ENCODE data around the gene PASK. TPM values are rescaled to one million over a fixed set of nuclear protein-coding genes. Genes with fewer than 3 reads are reported as not detected.

The PASK gene
- total RNA-seq, 1 experiment from 2014 or later: 80.9 TPM

- ChIA-PET CTCF (interaction anchor here (1.1 to 3.3 kb wide), 4 partner anchors 50 to 167 kb away, joined by 3 to 21 read pairs (median 4); no protein-coding TSS in a partner anchor), POLR2A (interaction anchor here (0.6 to 0.9 kb wide), 2 partner anchors 60 to 1125 kb away, joined by 3 to 7 read pairs; no protein-coding TSS in a partner anchor)
- ATAC-seq: peak; percentile 0; the same call in 1 of the 2 replicates
Measured at GRCh38 chr2:241150660-241151530, 1.6 kb upstream of the PASK start.

GRCh38 chr2:241149925-241150659 lies 820 bp upstream of the PASK start, which contains the start of gene PPP1R7:
TSS of gene PPP1R7 (plus strand) at chr2:241150467. CDS start at chr2:241150496, 29 bp downstream.
- ATAC-seq (peak; percentile 79), DNase-seq (ENCODE audit: low spot score) (peak; percentile 97)
- Mint-ChIP-seq H3K4me3 (peak within 1 kb of the TSS; percentile 93), H3K27ac (peak within 1 kb of the TSS; percentile 96), H3K27me3 (ENCODE audit: low read depth) (no peaks in the 10 kb centered on the region), H3K4me1 (peaks cover 27% of the 10 kb centered on the region), H3K9me3 (no peaks in the 10 kb centered on the region), H3K36me3 (no peaks in the 10 kb centered on the region; the same call in 1 of the 2 replicates)
- POLR2A ChIA-PET: interaction anchor here (0.6 to 1.5 kb wide), 5 partner anchors 48 to 1124 kb away, joined by 3 to 7 read pairs (median 3); partner anchors contain the start of genes MTERF4 and SEPTIN2
- CTCF ChIA-PET: interaction anchor here (0.6 to 3.3 kb wide), 13 partner anchors 9 to 552 kb away, joined by 3 to 21 read pairs (median 4); partner anchors contain the start of genes HDLBP, ING5 and SEPTIN2
- TF ChIP-seq FOXP1 (CRISPR knock-in tag; IDR thresholded peaks at IDR 0.05; ENCODE audit: borderline replicate concordance) (peak; percentile 73; the same call in 1 of the 2 replicates), JUN (CRISPR knock-in tag; IDR thresholded peaks at IDR 0.05) (0 out of 2 replicates have a peak, but pooled peaks have one; percentile 39), ARID4B (CRISPR knock-in tag; IDR thresholded peaks at IDR 0.05; ENCODE audit: borderline replicate concordance) (peak; percentile 43; the same call in 1 of the 2 replicates), JAZF1 (CRISPR knock-in tag; IDR thresholded peaks at IDR 0.05) (no peak), HMGA2 (CRISPR knock-in tag; IDR thresholded peaks at IDR 0.05) (peak; percentile 21; the same call in 1 of the 2 replicates), AFF4 (CRISPR knock-in tag; IDR thresholded peaks at IDR 0.05; ENCODE audit: borderline replicate concordance) (no peak), ERG (CRISPR knock-in tag; IDR thresholded peaks at IDR 0.05) (no peak), ZSCAN18 (CRISPR knock-in tag; IDR thresholded peaks at IDR 0.05) (no peak)

More at GRCh38 chr2:241150660-241151530, 1.6 kb upstream of the PASK start:
- H3K4me3 Mint-ChIP-seq: peak overlapping the region; percentile 93
- TF ChIP-seq PREB (CRISPR knock-in tag; IDR thresholded peaks at IDR 0.05; ENCODE audit: borderline replicate concordance) (no peak), USF1 (CRISPR knock-in tag; IDR thresholded peaks at IDR 0.05) (peak; percentile 24; the same call in 1 of the 2 replicates), USF2 (CRISPR knock-in tag; IDR thresholded peaks at IDR 0.05) (peak; percentile 48; the same call in 1 of the 2 replicates)
- no peaks in the 10 kb centered on the region for H3K9me3 Mint-ChIP-seq
- no peaks in the 10 kb centered on the region for H3K36me3 Mint-ChIP-seq
- DNase-seq (ENCODE audit: low spot score): no peak
- peak overlapping the region; percentile 92 for H3K27ac Mint-ChIP-seq
- no peaks in the 10 kb centered on the region for H3K27me3 Mint-ChIP-seq (ENCODE audit: low read depth)
- peaks cover 27% of the 10 kb centered on the region for H3K4me1 Mint-ChIP-seq
